ENCODE data around the gene ATP1A2.

- TF ChIP-seq CTCF (IDR thresholded peaks at IDR 0.05) (no peak), EP300 (IDR thresholded peaks at IDR 0.05) (no peak)
Measured at GRCh38 chr1:160192234-160192633, 76.7 kb downstream of the ATP1A2 start.
